HG03045 (cell line): ENCODE data around the gene PLP2.
"Not testable (repeated sequence)": the region's sequence is repeated elsewhere in the genome, so short reads cannot be mapped to it uniquely, and the experiment has no call there.

Experiments used
- ATAC-seq: cut with Tn5 transposase; IDR thresholded peaks from one replicate; pipeline ENCODE4 v1.9.1; 2021; ENCODE audit warnings: mild to moderate bottlenecking, moderate library complexity; ENCODE audit not compliant: unreplicated experiment

Gene PLP2

GRCh38 chrX:49163555-49164419 lies 7.9 kb upstream of the PLP2 start:
- peak; percentile 62 for ATAC-seq

GRCh38 chrX:49164589-49165360 lies 6.9 kb upstream of the PLP2 start:
- no peak for ATAC-seq

DNA sequence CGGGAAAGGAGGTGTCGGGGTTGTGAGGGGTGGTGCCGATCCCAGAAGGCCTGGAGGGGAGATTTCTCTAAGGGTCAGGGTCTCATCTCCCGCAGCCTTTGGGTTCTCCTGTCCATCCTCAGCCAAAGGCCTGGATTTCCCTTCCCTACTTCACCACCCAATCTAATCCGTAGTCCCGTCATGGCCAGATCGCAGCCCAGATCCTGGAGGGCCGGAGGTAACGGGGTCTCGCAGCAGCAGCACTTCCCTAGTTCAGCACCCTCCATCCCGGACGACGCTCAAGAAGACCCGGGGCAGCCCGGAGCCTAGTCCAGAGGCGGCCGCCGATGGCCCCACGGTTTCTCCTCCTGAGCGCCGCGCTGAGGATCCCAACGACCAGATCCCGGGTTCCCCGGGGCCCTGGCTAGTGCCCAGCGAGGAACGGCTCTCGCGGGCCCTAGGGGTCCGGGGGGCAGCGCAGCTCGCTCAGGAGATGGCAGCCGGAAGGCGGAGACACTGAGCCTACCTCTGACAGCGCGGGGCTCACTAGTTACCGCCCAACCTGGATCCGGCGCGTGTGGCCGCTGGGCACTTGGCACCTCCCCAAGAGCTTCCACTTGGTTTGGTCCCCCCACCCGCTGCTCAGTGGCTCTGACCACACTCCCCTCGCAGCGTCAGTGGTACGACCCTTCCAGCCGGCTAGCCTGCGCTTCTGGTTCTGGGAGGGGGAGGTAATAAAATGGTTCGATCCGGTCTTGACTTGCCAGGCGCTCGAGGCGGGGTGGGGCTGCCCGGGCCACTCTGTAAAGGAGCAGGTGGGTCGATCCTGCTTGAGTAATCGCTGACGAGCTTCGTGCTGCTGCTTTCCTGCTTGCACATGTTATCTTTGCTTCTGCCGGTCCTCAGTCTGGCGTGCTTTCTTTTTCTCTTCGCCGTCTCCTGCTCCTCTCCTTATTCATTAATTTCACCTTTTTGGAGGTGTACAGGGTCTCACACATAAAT lies 5.5 kb upstream of the PLP2 start:
- no peak for ATAC-seq

DNA sequence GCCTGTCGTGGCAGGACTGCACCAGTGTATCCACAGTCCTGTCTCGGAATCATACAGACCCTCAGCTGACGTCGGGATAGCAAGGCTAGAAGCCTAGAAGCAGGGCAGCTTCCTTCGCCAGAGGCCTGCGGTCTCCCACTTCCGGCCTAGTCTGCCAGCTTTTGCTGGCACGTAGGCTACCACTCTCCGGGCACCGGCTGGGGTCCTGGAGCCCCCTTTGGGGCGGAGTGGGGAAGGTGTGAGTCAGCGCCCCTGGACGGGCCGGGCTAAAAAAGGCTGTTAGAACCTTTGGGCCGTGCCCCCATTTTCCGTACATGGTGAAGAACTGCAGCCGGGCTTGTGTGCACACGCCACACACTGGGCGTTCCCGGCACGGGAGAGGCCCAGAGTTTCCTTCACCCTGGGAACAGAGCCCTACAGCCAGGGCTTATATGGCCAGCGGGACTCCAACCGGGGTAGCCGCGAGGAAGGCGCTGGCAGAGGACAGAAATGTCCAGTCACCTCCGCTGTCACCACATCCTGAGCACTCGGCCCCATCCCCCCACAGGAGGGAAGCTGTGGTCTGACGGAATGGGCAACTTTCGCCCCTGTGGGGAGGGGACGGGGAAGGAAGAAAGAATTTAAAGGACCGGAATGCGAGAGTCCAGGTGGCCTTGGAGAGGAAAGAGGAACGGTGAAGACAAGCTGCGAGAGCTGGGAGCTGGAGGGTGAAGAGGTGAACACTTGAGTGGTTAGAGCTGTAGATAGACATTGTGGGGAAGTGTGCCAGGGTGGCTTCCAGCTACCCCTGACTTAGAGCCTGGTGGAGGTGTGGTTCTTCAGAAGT lies 4.6 kb upstream of the PLP2 start:
- no peak for ATAC-seq

GRCh38 chrX:49167740-49168108 lies 4.0 kb upstream of the PLP2 start:
- no peak for ATAC-seq

DNA sequence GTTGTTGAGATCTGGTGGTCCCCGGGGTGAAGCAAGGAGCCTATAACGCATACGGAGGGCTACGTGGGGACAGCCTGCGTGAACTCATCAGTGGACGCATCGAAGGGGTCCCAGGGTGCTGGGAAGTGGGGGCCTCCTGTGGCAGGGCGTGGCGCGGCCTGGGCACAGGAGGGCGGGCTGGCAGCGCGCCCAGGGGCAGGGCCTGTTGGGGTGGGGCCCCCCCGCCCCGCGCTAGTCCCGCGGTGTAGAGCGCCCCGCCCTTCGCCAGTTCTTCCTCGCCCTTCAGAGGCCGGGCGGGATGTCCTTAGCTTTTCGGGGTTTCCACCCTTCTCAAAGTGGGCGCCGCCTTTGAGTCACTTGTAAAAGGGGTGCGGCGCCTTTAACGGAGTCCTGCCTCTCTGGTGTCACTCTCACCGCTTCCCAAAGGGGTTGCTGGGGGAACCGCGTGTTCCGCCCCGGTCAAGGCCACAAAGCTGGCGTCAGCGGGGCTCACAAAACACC lies 632 bp downstream of the PLP2 start:
- ATAC-seq = peak; percentile 72

GRCh38 chrX:49173544-49173943 lies 1.8 kb downstream of the PLP2 start:
- ATAC-seq = not testable (repeated sequence)

DNA sequence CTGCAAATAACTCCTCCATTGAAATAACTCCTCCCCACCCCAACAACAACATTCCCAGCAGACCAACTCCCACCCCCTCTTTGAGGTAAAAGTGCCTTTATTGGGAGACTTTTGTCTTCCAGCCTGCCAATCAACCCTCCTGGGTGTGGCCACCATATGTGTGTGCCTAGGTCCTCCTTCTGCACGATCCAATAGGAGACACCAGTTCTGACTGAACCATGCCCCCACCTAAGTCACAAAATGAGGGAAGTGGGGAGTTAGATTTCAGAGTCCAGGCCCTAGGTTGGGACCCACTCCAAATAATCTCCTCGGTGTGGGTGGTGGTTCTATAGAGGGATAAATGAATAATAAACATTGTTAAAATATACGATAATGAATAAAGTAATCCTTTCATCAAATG lies 3.0 kb downstream of the PLP2 start:
- ATAC-seq = no peak

- no peak for ATAC-seq
Observed at GRCh38 chrX:49175435-49176274, 4.0 kb downstream of the PLP2 start.

DNA sequence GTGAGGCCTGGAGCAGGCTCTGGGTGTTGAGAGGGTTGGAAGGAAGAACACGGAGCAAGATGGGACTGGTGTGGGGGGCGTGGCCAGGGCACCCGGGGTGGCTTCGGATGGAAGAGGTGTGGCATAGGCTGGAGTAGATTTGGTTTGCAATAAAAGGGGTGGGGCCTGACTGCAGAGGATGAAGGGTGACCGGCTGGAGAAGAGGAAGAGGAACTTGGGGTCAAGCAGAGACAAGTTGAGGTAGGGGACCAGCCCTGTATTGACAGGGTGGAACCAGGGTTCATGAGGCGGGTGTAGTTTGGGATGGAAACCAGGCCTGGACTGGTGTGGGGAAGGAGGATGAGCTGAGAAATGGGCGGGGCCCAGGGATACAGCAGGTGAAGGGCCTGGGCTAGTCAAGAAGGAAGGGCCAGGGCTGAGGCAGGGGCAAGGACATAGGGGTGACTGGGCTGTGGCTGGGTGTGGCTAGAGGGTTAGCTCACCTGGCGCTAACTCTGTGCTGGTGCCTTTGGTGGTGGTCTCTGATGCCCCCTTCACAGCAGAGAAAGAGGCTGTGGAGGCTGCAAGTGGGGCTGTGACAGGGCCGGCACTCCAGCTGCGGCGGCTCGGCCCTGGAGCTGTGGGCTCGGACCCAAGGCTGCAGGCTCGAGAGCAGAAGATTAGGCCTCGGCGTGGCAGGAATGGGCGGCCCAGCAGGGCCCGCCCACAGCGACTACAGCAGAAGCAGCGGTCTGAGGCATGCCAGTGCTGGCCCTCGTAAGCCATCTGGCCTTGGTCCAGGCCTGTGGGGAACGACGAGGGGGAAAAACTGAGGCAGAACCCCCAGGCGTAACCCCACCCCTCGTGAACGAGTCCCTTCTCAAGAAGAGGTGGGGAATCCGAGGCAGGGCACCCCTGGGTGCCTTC lies 5.0 kb downstream of the PLP2 start:
- no peak for ATAC-seq

DNA sequence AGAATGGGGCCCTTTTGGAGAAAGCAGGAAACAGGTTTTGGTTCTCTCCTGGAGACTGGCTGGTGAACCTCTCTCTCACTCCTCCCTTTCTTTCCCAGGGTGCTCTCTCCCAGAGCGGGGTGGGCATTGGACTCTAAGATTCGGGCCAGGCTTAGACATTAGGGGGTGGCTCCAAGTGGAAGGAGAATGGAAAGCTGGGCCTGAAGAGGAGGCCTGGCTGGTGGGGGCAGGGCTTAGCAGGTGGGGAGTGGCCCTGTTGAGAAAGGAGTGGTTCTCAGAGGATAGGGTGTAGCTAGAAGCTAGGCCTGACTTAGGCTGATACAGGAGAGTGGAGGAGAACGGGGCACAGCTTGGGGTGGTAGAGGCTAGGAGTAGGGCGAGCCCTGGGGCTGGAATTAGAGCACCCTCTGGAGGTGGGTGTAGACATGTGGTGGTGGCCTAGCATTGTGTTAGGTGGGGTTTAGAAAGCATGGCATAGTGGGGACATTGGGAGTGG lies 5.7 kb downstream of the PLP2 start:
- no peak for ATAC-seq

- no peak for ATAC-seq
Observed at GRCh38 chrX:49177873-49178480, 6.3 kb downstream of the PLP2 start.

DNA sequence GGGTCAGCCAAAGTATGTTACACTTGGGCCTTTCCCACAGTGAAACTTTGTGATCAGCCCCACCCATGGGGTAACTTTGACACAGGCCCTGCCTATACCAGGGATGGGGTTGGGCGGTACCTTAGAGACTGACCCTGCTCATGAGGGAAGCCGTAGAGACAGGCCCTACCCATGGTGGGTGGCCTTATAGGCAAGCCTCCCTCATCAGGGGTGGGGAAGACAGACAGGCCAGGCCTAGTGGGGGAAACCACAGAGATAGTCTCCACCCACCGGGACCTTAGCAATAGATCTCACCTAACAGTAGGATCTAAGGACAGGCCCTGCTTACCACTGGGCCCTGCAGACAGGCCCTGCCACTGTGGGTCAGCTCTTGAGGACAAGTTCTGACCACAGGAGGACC lies 6.8 kb downstream of the PLP2 start:
- no peak for ATAC-seq

- ATAC-seq = no peak
Observed at GRCh38 chrX:49179358-49179757, 7.7 kb downstream of the PLP2 start.

DNA sequence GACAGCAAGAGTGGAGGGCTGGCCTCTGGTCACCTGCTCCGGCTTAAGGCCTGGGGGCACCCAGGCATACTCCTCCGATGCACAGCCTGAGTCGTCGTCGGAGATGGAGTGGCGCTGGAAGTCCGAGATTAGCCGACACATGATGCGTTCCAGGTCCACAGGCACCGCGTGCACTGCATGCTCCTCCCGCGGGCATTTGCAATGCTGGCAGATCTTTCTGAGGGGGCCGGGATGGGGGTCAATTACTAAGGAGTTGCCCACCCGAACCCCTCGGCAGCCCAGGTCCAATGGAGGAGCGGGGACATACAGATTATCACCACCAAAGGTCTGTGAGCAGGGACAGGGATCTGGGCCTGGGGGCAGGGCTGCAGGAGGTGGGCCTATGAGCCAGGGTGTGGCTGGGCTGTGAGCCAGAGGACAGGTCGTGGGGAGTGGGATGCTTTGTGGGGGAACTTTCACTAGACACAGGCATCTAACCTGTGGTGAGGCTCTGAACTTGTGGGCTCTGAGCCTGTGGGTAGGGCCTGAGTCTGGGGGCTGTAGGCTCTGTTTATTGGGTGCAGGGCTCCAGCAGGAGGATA lies 12.1 kb downstream of the PLP2 start:
- no peak for ATAC-seq

GRCh38 chrX:49184294-49185281 lies 12.9 kb downstream of the PLP2 start:
- ATAC-seq = peak; percentile 47
